VCaP (cell line): ENCODE measurements around the gene GOLPH3.

Experiments used
- H3K27ac ChIP-seq: fragments of 450-650 bp; 2 replicates; pipeline ENCODE4 v1.5.1; 2017
- CTCF ChIP-seq: fragments of 450-650 bp; conservative IDR thresholded peaks from 2 replicates; pipeline ENCODE4 v1.5.1; 2017; ENCODE audit warnings: mild to moderate bottlenecking, moderate library complexity

GOLPH3 gene

GRCh38 chr5:32095261-32095671 is 78.9 kb downstream of the GOLPH3 start:
- TF ChIP-seq CTCF = no peak

GRCh38 chr5:32094691-32095090 is 79.4 kb downstream of the GOLPH3 start:
- no peak overlapping the region for H3K27ac ChIP-seq
- no peak for TF ChIP-seq CTCF

More at GRCh38 chr5:32095261-32095671, 78.9 kb downstream of the GOLPH3 start:
- H3K27ac ChIP-seq = no peak overlapping the region

GRCh38 chr5:32092938-32093812 is 80.9 kb downstream of the GOLPH3 start:
- no peak overlapping the region for H3K27ac ChIP-seq
- TF ChIP-seq CTCF = peak; percentile 78

GRCh38 chr5:32090755-32091128 is 83.4 kb downstream of the GOLPH3 start:
- no peak overlapping the region for H3K27ac ChIP-seq
- TF ChIP-seq CTCF = no peak

GRCh38 chr5:32090026-32090754 is 83.9 kb downstream of the GOLPH3 start:
- H3K27ac ChIP-seq = no peak overlapping the region
- TF ChIP-seq CTCF = no peak

- H3K27ac ChIP-seq = no peak overlapping the region
- TF ChIP-seq CTCF = no peak
Measured at GRCh38 chr5:32089146-32090000, 84.7 kb downstream of the GOLPH3 start.

- no peak for TF ChIP-seq CTCF
- H3K27ac ChIP-seq = no peak overlapping the region
Measured at GRCh38 chr5:32088214-32088613, 85.9 kb downstream of the GOLPH3 start.
